Left lobe of liver (tissue), 2 donors: ENCODE measurements around the gene HCFC1R1. TPM values are rescaled to one million over a fixed set of nuclear protein-coding genes. Genes with fewer than 3 reads are reported as not detected.
"Not testable (repeated sequence)": the region's sequence is repeated elsewhere in the genome, so short reads cannot be mapped to it uniquely, and the experiment has no call there.

ENCODE experiments used
- ATAC-seq: fragments of 200-7000 bp; cut with Tn5 transposase; one replicate; pipeline ENCODE4 v1.9.1; 2020; ENCODE audit warnings: mild to moderate bottlenecking, moderate library complexity
- DNase-seq: peaks from one replicate; pipeline ENCODE4 v3.0.0-alpha.2; 2020; ENCODE audit warnings: low spot score
- total RNA-seq: library from RNA; stranded (reverse); gene quantifications from one replicate; pipeline ENCODE4 v1.2.1, GENCODE V29; 2021
- donor health status: DM: no; HTN: no; CAD: no; lungs with moderate emphysema.
- donor health status: DM: no; HTN: yes; CAD: no.

Gene HCFC1R1
- 11.2 TPM for total RNA-seq

- DNase-seq = peak; percentile 98
- peak; percentile 79 for ATAC-seq
These were observed at the start of gene HCFC1R1, which contains the start of gene THOC6 for GRCh38 chr16:3023669-3024478. HCFC1R1 (minus strand) TSS chr16:3023942; CDS start chr16:3023941, 1 bp downstream. THOC6 (plus strand) TSS chr16:3024035; CDS start chr16:3024327, 292 bp downstream.

- ATAC-seq = no peak
- no peak for DNase-seq
These were observed 49.7 kb upstream of the HCFC1R1 start for GRCh38 chr16:3073448-3073847.

GRCh38 chr16:3072576-3073263 lies 49.0 kb upstream of the HCFC1R1 start:
- DNase-seq, ATAC-seq: not testable (repeated sequence)

GRCh38 chr16:3072148-3072547 lies 48.4 kb upstream of the HCFC1R1 start:
- DNase-seq, ATAC-seq: not testable (repeated sequence)

GRCh38 chr16:3071655-3072054 lies 47.9 kb upstream of the HCFC1R1 start:
- DNase-seq = no peak

GRCh38 chr16:3070608-3071111 lies 46.9 kb upstream of the HCFC1R1 start:
- ATAC-seq (no peak), DNase-seq (no peak)

More at GRCh38 chr16:3071655-3072054, 47.9 kb upstream of the HCFC1R1 start:
- no peak for ATAC-seq

GRCh38 chr16:3069146-3069545 lies 45.4 kb upstream of the HCFC1R1 start:
- ATAC-seq, DNase-seq: not testable (repeated sequence)

GRCh38 chr16:3068487-3068886 lies 44.7 kb upstream of the HCFC1R1 start:
- DNase-seq (no peak), ATAC-seq (no peak)

- DNase-seq = no peak
- ATAC-seq = no peak
These were observed 42.7 kb upstream of the HCFC1R1 start for GRCh38 chr16:3066440-3066748.

- peak; percentile 50 for ATAC-seq
- peak; percentile 66 for DNase-seq
These were observed 42.1 kb upstream of the HCFC1R1 start for GRCh38 chr16:3065742-3066439.

GRCh38 chr16:3065069-3065741 lies 41.5 kb upstream of the HCFC1R1 start, which contains the start of gene IL32:
IL32 (plus strand) TSS chr16:3065640; CDS start chr16:3065812, 172 bp downstream.
- peak; percentile 86 for ATAC-seq
- DNase-seq = peak; percentile 87

- no peak for DNase-seq
- ATAC-seq = no peak
These were observed 40.1 kb upstream of the HCFC1R1 start for GRCh38 chr16:3063625-3064386.

GRCh38 chr16:3062553-3062952 lies 38.8 kb upstream of the HCFC1R1 start:
- ATAC-seq (no peak), DNase-seq (no peak)

- ATAC-seq (no peak), DNase-seq (no peak)
These were observed 36.8 kb upstream of the HCFC1R1 start for GRCh38 chr16:3060339-3061127.

- ATAC-seq (no peak), DNase-seq (no peak)
These were observed 36.0 kb upstream of the HCFC1R1 start for GRCh38 chr16:3059723-3060242.

- peak; percentile 98 for ATAC-seq
- peak; percentile 91 for DNase-seq
These were observed 35.4 kb upstream of the HCFC1R1 start for GRCh38 chr16:3059041-3059722.

- DNase-seq (peak; percentile 66), ATAC-seq (peak; percentile 45)
These were observed 34.6 kb upstream of the HCFC1R1 start for GRCh38 chr16:3058139-3059030.
